ENCODE results near the gene GRIN1. TPM values are rescaled to one million over a fixed set of nuclear protein-coding genes. Genes with fewer than 3 reads are reported as not detected.

GRIN1 gene
- total and polyA plus RNA-seq, 2 of the 8 experiments (the other 6 are each of a cell fraction or from before 2014, with no cell fraction given), result 0.48 to 2.1 TPM

GRCh38 chr9:137130176-137130755 is 8.7 kb upstream of the GRIN1 start:
- WGBS, 2 experiments (ENCODE audit: extremely low coverage in 1 of 2, insufficient coverage in 1 of 2, insufficient read length in 1 of 2, insufficient replicate concordance in 2 of 2, low coverage in 1 of 2, low lambda C conversion rate in 2 of 2, missing lambda C conversion rate in 1 of 2), result 12% methylated on average over 37 of the region's 58 CpGs; no CpG with 5 or more reads in 1 of the 2 experiments
- H3K23ac ChIP-seq (ENCODE audit: insufficient read length), result no peak overlapping the region
- no peak overlapping the region for H2BK12ac ChIP-seq (ENCODE audit: low read depth, low read length)
- no peaks in the 10 kb centered on the region for H3K9me3 ChIP-seq (ENCODE audit: insufficient read depth in 2 of 2, low read depth in 1 of 2, low read length in 1 of 2)
- H3K27ac ChIP-seq (ENCODE audit: low read depth, low read length), result no peak overlapping the region; the same call in 1 of the 2 replicates
- POLR2A ChIA-PET (ENCODE audit: partially characterized antibody), result interaction anchor here (1.0 to 2.4 kb wide), 19 partner anchors 8 to 136 kb away, joined by 3 to 14 read pairs (median 4); partner anchors contain the start of genes GRIN1, LRRC26, SSNA1 and TPRN
- no peak overlapping the region for H2BK5ac ChIP-seq (ENCODE audit: low read depth, low read length)
- no peak overlapping the region for H4K91ac ChIP-seq (replicated peaks; ENCODE audit: insufficient read length, low read length)
- H2AK5ac ChIP-seq (ENCODE audit: low read depth, low read length), result no peak overlapping the region
- no peak overlapping the region; a peak in 1 of 7 replicates for H3K9ac ChIP-seq (replicated peaks in 1 of 4; ENCODE audit: extremely low read depth in 1 of 4, low read depth in 3 of 4, low read length in 3 of 4)
- H3K23me2 ChIP-seq (ENCODE audit: low read depth, low read length), result peaks cover 7% of the 10 kb centered on the region; the same call in 1 of the 2 replicates
- no peak overlapping the region for H2AFZ ChIP-seq (ENCODE audit: low read length)
- peaks cover 0 to 7% of the 10 kb centered on the region in 2 experiments; a peak in 1 of 4 replicates for H3K79me2 ChIP-seq (ENCODE audit: control insufficient read depth in 1 of 2, insufficient read depth in 2 of 2, low read length in 2 of 2)
- CTCF ChIA-PET (ENCODE audit: partially characterized antibody), result interaction anchor here (0.6 to 2.6 kb wide), 21 partner anchors 8 to 155 kb away, joined by 3 to 13 read pairs (median 3); partner anchors contain the start of genes GRIN1, RNF224 and TMEM210
- H3K14ac ChIP-seq (ENCODE audit: insufficient read length), result no peak overlapping the region
- no peak overlapping the region for H2BK120ac ChIP-seq (replicated peaks; ENCODE audit: low read depth, low read length)
- no peaks in the 10 kb centered on the region for H3K36me3 ChIP-seq (ENCODE audit: control insufficient read depth in 2 of 4, insufficient read depth in 4 of 4, low read length in 3 of 4)
- FAIRE-seq (no peak), DNase-seq (ENCODE audit: low read depth in 1 of 2, low spot score in 2 of 2) (no peak)
- H2BK20ac ChIP-seq (ENCODE audit: low read length), result no peak overlapping the region
- no peak overlapping the region for H3K4ac ChIP-seq (replicated peaks; ENCODE audit: insufficient read length, low read depth, low read length)
- no peak overlapping the region for H3K18ac ChIP-seq (ENCODE audit: extremely low read depth, low read length)
- H3K4me2 ChIP-seq (ENCODE audit: insufficient read depth in 1 of 2, low read depth in 2 of 2, low read length in 2 of 2), result peak overlapping the region; percentile 70 to 97
- H3K79me1 ChIP-seq (ENCODE audit: low read depth, low read length), result peaks cover 2% of the 10 kb centered on the region; the same call in 1 of the 2 replicates
- H3K27me3 ChIP-seq (replicated peaks in 1 of 4; ENCODE audit: control insufficient read depth in 3 of 4, extremely low read depth in 1 of 4, insufficient read depth in 3 of 4, low read length in 3 of 4), result peaks cover 0 to 6% (median 4%) of the 10 kb centered on the region in 4 experiments; a peak in 4 of 7 replicates
- peak overlapping the region; percentile 70 to 83 (median 77) for H3K4me3 ChIP-seq (ENCODE audit: extremely low read depth in 1 of 4, insufficient read depth in 2 of 4, low read depth in 3 of 4, low read length in 4 of 4)
- no peak overlapping the region for H2BK15ac ChIP-seq (ENCODE audit: low read length)
- H3K4me1 ChIP-seq (replicated peaks in 1 of 4; ENCODE audit: control insufficient read depth in 3 of 4, insufficient read depth in 4 of 4, low read length in 3 of 4), result peaks cover 0 to 11% (median 5%) of the 10 kb centered on the region in 4 experiments; a peak in 4 of 7 replicates
- no peaks in the 10 kb centered on the region for H4K20me1 ChIP-seq (replicated peaks in 1 of 2; ENCODE audit: control insufficient read depth in 1 of 2, insufficient read depth in 2 of 2, low read length in 2 of 2)
- H4K8ac ChIP-seq (ENCODE audit: extremely low read depth, insufficient read depth, low read length), result peak overlapping the region; percentile 79; the same call in 1 of the 2 replicates
- H3K56ac ChIP-seq (replicated peaks; ENCODE audit: insufficient read length, low read depth, low read length), result peak overlapping the region; percentile 30
- H4K5ac ChIP-seq (ENCODE audit: insufficient read length, low read depth, low read length), result no peak overlapping the region
- TF ChIP-seq HDAC6 (IDR thresholded peaks at IDR 0.05; ENCODE audit: low read depth, low read length), result no peak
- peak; percentile 50; the same call in 1 of the 2 replicates for TF ChIP-seq GABPA (IDR thresholded peaks at IDR 0.05; ENCODE audit: borderline replicate concordance, insufficient read depth, low read length)

Data from H1 (cell line).